KMS-11 (cell line): ENCODE results near the gene KCNE1.

ENCODE experiments used
- H2AFZ ChIP-seq: fragments of 200-600 bp; sonication (generic); 2 replicates; pipeline ENCODE4 v1.6.1; 2016; ENCODE audit warnings: antibody characterized with exemption, mixed run types, low read depth
- H3K27ac ChIP-seq: fragments of 200-600 bp; sonication (generic); 2 replicates; pipeline ENCODE4 v1.6.1; 2016; ENCODE audit warnings: mild to moderate bottlenecking, mixed run types
- H3K27me3 ChIP-seq: fragments of 200-600 bp; sonication (generic); 2 replicates; pipeline ENCODE4 v1.6.1; 2017; ENCODE audit warnings: mild to moderate bottlenecking, low read depth, mixed run types, moderate library complexity; ENCODE audit not compliant: insufficient read depth
- H3K36me3 ChIP-seq: fragments of 200-600 bp; sonication (generic); 2 replicates; pipeline ENCODE4 v1.6.1; 2017; ENCODE audit warnings: mild to moderate bottlenecking, mixed run types; ENCODE audit not compliant: insufficient read depth
- H3K4me1 ChIP-seq: fragments of 200-600 bp; sonication (generic); 2 replicates; pipeline ENCODE4 v1.6.1; 2016; ENCODE audit warnings: mild to moderate bottlenecking, low read depth, mixed run types; ENCODE audit not compliant: poor library complexity, severe bottlenecking
- H3K4me2 ChIP-seq: fragments of 200-600 bp; sonication (generic); 2 replicates; pipeline ENCODE4 v1.7.0; 2016; ENCODE audit warnings: mild to moderate bottlenecking, mixed run types
- H3K4me3 ChIP-seq: fragments of 200-600 bp; sonication (generic); IDR thresholded peaks from 2 replicates; pipeline ENCODE4 v1.6.1; 2017; ENCODE audit warnings: low read depth, low read length, mixed read lengths; ENCODE audit not compliant: insufficient read depth
- H3K79me2 ChIP-seq: fragments of 200-600 bp; sonication (generic); 2 replicates; pipeline ENCODE4 v1.6.1; 2016; ENCODE audit warnings: low read depth, mixed run types; ENCODE audit not compliant: insufficient read depth
- H3K9ac ChIP-seq: fragments of 200-600 bp; sonication (generic); 2 replicates; pipeline ENCODE4 v1.6.1; 2016; ENCODE audit warnings: mild to moderate bottlenecking, mixed run types
- H4K20me1 ChIP-seq: fragments of 200-600 bp; sonication (generic); 2 replicates; pipeline ENCODE4 v1.6.1; 2016; ENCODE audit warnings: mild to moderate bottlenecking, mixed run types; ENCODE audit not compliant: insufficient read depth
- TF ChIP-seq, protein P1 (sequence below): fragments of 200-600 bp; sonication (generic); conservative IDR thresholded peaks from 2 replicates; pipeline ENCODE4 v1.6.1; 2017; ENCODE audit warnings: low read depth, mild to moderate bottlenecking, antibody characterized with exemption, low read length, moderate library complexity, mixed read lengths

Gene KCNE1

DNA sequence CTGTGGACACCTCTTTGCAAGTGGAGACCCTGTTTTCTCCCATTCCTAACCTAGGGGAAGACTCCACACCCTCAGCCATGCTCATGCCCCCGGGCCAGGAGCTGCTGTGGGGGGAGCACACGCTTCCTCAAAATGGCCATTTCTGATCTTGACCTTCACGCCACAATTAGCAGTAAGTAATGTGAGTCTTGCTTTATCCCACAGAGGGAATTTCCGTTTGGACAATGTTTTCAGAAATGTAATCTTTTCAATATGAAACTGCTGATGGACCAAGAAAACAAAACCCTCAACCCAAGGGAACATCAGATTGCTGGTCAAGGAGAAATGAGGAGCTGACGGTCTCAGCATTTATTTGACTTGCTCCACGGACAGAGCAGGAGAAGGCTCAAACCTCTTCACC lies 8.3 kb upstream of the KCNE1 start:
- Histone ChIP-seq H3K79me2 (no peaks in the 10 kb centered on the region), H3K4me1 (peaks cover 10% of the 10 kb centered on the region), H3K9ac (no peak overlapping the region), H3K36me3 (no peaks in the 10 kb centered on the region; the same call in 1 of the 2 replicates), H3K4me3 (no peak overlapping the region), H3K4me2 (no peak overlapping the region), H2AFZ (no peak overlapping the region), H3K27ac (no peak overlapping the region), H4K20me1 (no peaks in the 10 kb centered on the region), H3K27me3 (no peaks in the 10 kb centered on the region)
- TF ChIP-seq, protein P1, sequence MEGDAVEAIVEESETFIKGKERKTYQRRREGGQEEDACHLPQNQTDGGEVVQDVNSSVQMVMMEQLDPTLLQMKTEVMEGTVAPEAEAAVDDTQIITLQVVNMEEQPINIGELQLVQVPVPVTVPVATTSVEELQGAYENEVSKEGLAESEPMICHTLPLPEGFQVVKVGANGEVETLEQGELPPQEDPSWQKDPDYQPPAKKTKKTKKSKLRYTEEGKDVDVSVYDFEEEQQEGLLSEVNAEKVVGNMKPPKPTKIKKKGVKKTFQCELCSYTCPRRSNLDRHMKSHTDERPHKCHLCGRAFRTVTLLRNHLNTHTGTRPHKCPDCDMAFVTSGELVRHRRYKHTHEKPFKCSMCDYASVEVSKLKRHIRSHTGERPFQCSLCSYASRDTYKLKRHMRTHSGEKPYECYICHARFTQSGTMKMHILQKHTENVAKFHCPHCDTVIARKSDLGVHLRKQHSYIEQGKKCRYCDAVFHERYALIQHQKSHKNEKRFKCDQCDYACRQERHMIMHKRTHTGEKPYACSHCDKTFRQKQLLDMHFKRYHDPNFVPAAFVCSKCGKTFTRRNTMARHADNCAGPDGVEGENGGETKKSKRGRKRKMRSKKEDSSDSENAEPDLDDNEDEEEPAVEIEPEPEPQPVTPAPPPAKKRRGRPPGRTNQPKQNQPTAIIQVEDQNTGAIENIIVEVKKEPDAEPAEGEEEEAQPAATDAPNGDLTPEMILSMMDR, result no peak

GRCh38 chr21:34519694-34520093 lies 7.7 kb upstream of the KCNE1 start:
- Histone ChIP-seq H3K79me2 (no peaks in the 10 kb centered on the region), H3K4me1 (peaks cover 10% of the 10 kb centered on the region), H4K20me1 (no peaks in the 10 kb centered on the region), H2AFZ (no peak overlapping the region), H3K27me3 (no peaks in the 10 kb centered on the region), H3K36me3 (no peaks in the 10 kb centered on the region; the same call in 1 of the 2 replicates), H3K9ac (no peak overlapping the region), H3K4me3 (no peak overlapping the region), H3K4me2 (no peak overlapping the region), H3K27ac (no peak overlapping the region)
- TF ChIP-seq, protein P1, result no peak

DNA sequence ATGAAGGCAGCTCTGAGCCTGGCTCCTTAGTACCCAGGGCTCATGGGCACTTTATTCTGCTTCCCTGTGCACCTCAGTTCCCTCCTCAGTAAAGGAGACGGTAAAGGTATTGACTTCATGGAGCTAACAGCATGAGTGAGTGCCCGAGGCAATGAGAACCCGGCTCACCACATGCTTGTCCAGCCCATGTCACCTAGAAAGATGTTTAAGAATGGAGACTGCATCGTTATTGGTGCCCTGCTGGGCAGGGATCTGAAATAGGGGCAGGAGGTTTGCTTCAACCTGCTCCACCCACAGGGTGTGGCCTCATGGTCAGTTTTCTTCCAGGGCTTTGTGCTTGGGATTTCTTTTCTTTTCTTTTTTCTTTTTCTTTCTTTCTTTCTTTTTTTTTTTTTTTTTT lies 7.0 kb upstream of the KCNE1 start:
- Histone ChIP-seq H3K79me2 (no peaks in the 10 kb centered on the region), H3K36me3 (no peaks in the 10 kb centered on the region; the same call in 1 of the 2 replicates)
- TF ChIP-seq, protein P1, result no peak

DNA sequence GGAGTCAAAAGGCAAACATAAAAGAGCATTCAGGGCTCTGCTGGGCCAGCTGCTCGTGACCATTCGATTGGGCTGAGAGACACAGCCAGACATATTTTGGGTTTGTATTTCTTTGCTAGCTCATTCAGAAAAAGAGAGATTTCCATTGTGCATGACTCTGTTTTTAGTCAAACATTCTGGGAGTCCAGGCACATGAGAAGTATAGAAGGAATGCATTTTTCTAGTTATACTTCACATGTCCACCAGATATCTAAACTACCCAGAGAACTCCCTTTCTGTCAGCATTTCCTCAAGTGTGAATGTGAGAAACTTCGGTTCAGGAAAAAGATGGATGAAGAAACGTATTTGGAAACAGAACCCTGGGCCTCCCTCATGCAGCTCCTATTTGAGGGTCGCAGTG lies 6.3 kb upstream of the KCNE1 start:
- no peak overlapping the region for H3K4me3 ChIP-seq
- H3K36me3 ChIP-seq, result no peaks in the 10 kb centered on the region; the same call in 1 of the 2 replicates
- TF ChIP-seq, protein P1, result no peak
- no peak overlapping the region for H3K4me2 ChIP-seq
- no peak overlapping the region for H2AFZ ChIP-seq
- no peaks in the 10 kb centered on the region for H4K20me1 ChIP-seq
- H3K4me1 ChIP-seq, result peaks cover 10% of the 10 kb centered on the region
- H3K27me3 ChIP-seq, result no peaks in the 10 kb centered on the region
- H3K27ac ChIP-seq, result no peak overlapping the region
- no peak overlapping the region for H3K9ac ChIP-seq
- H3K79me2 ChIP-seq, result no peaks in the 10 kb centered on the region

More for the DNA sequence above, 7.0 kb upstream of the KCNE1 start:
- Histone ChIP-seq H4K20me1 (no peaks in the 10 kb centered on the region), H3K4me3 (no peak overlapping the region), H3K4me1 (peaks cover 10% of the 10 kb centered on the region), H3K27me3 (no peaks in the 10 kb centered on the region), H3K27ac (no peak overlapping the region), H3K9ac (no peak overlapping the region), H2AFZ (no peak overlapping the region), H3K4me2 (no peak overlapping the region)
